GM23338 (cell line): ENCODE measurements around the gene HACD3. TPM values are rescaled to one million over a fixed set of nuclear protein-coding genes. Genes with fewer than 3 reads are reported as not detected.
"Not testable (repeated sequence)": the region's sequence is repeated elsewhere in the genome, so short reads cannot be mapped to it uniquely, and the experiment has no call there.

ENCODE experiments used
- ATAC-seq: fragments of 200-7000 bp; cut with Tn5 transposase; 3 replicates; pipeline ENCODE4 v1.9.1; 2020
- DNase-seq: peaks from one replicate; pipeline ENCODE4 v3.0.0-alpha.2; 2015; ENCODE audit warnings: low spot score
- H2AFZ ChIP-seq: fragments of 200-600 bp; sonication (generic); 2 replicates; pipeline ENCODE4 v1.8.0; 2016; ENCODE audit warnings: antibody characterized with exemption, mild to moderate bottlenecking, moderate library complexity
- H3F3A ChIP-seq: fragments of 200-600 bp; sonication (generic); replicated peaks from 2 replicates; pipeline ENCODE4 v1.8.0; 2017; ENCODE audit warnings: antibody characterized with exemption, mixed run types, low read depth
- H3K27ac ChIP-seq: fragments of 200-600 bp; sonication (generic); 2 replicates; pipeline ENCODE4 v1.6.1; 2016; ENCODE audit warnings: low read depth
- H3K27me3 ChIP-seq: fragments of 200-600 bp; sonication (generic); 2 replicates; pipeline ENCODE4 v1.8.0; 2016; ENCODE audit warnings: mild to moderate bottlenecking, mixed run types, moderate library complexity; ENCODE audit not compliant: insufficient read depth
- H3K36me3 ChIP-seq: fragments of 200-600 bp; sonication (generic); 2 replicates; pipeline ENCODE4 v1.8.0; 2016; ENCODE audit warnings: mild to moderate bottlenecking; ENCODE audit not compliant: insufficient read depth
- H3K4me1 ChIP-seq: fragments of 200-600 bp; sonication (generic); 2 replicates; pipeline ENCODE4 v1.8.0; 2016; ENCODE audit warnings: mild to moderate bottlenecking, moderate library complexity; ENCODE audit not compliant: insufficient read depth
- H3K4me2 ChIP-seq: fragments of 200-600 bp; sonication (generic); 2 replicates; pipeline ENCODE4 v1.7.1; 2017; ENCODE audit warnings: mixed run types
- H3K4me3 ChIP-seq: fragments of 200-600 bp; sonication (generic); 2 replicates; pipeline ENCODE4 v1.6.1; 2016; ENCODE audit warnings: mixed run types
- H3K79me2 ChIP-seq: fragments of 200-600 bp; sonication (generic); replicated peaks from 2 replicates; pipeline ENCODE4 v1.8.0; 2017; ENCODE audit warnings: mild to moderate bottlenecking; ENCODE audit not compliant: insufficient read depth
- H3K9me2 ChIP-seq: fragments of 200-600 bp; sonication (generic); 2 replicates; pipeline ENCODE4 v1.8.0; 2017; ENCODE audit not compliant: insufficient read depth
- H4K20me1 ChIP-seq: fragments of 200-600 bp; sonication (generic); replicated peaks from 2 replicates; pipeline ENCODE4 v1.8.0; 2017; ENCODE audit warnings: mild to moderate bottlenecking; ENCODE audit not compliant: insufficient read depth
- H3K27ac Mint-ChIP-seq: 2 replicates; pipeline ENCODE4 v1.8.0; 2020; ENCODE audit warnings: inconsistent platforms, mild to moderate bottlenecking, moderate library complexity, mixed read lengths
- H3K27me3 Mint-ChIP-seq: 3 replicates; pipeline ENCODE4 v1.8.0; 2022; ENCODE audit warnings: low read depth, mild to moderate bottlenecking, moderate library complexity, mixed read lengths, inconsistent platforms; ENCODE audit not compliant: insufficient read depth, poor library complexity
- H3K36me3 Mint-ChIP-seq: 3 replicates; pipeline ENCODE4 v1.8.0; 2021; ENCODE audit warnings: low read depth, mild to moderate bottlenecking, inconsistent platforms, moderate library complexity, mixed read lengths
- H3K4me1 Mint-ChIP-seq: 3 replicates; pipeline ENCODE4 v1.8.0; 2020; ENCODE audit warnings: mild to moderate bottlenecking, inconsistent platforms, mixed read lengths
- H3K4me3 Mint-ChIP-seq: 3 replicates; pipeline ENCODE4 v1.8.0; 2021; ENCODE audit warnings: moderate library complexity, mild to moderate bottlenecking, inconsistent platforms, mixed read lengths
- H3K9me3 Mint-ChIP-seq: 3 replicates; pipeline ENCODE4 v1.8.0; 2020; ENCODE audit warnings: moderate library complexity, mild to moderate bottlenecking, inconsistent platforms, mixed read lengths
- CREB1 ChIP-seq: fragments of 250-450 bp; sonication (Bioruptor Pico); IDR thresholded peaks from 2 replicates; pipeline ENCODE4 v1.5.0; 2020; ENCODE audit warnings: low read depth, mild to moderate bottlenecking, moderate library complexity
- EZH2 ChIP-seq: fragments of 200-600 bp; sonication (generic); IDR thresholded peaks from one replicate; pipeline ENCODE4 v1.8.0; 2017; ENCODE audit warnings: antibody characterized with exemption, mild to moderate bottlenecking, low read depth; ENCODE audit not compliant: unreplicated experiment
- JUNB ChIP-seq: IDR thresholded peaks from one replicate; pipeline ENCODE4 v1.6.1; 2016; ENCODE audit warnings: antibody characterized with exemption; ENCODE audit not compliant: unreplicated experiment
- NANOG ChIP-seq: IDR thresholded peaks from 2 replicates; pipeline ENCODE4 v1.6.1; 2016; ENCODE audit warnings: antibody characterized with exemption, borderline replicate concordance
- ZNF114 ChIP-seq: fragments of 250-450 bp; sonication (Bioruptor Pico); IDR thresholded peaks from 2 replicates; pipeline ENCODE4 v1.5.0; 2020; ENCODE audit warnings: mild to moderate bottlenecking, moderate library complexity
- ZNF331 ChIP-seq: fragments of 250-450 bp; sonication (Bioruptor Pico); IDR thresholded peaks from 2 replicates; pipeline ENCODE4 v1.5.0; 2020; ENCODE audit warnings: low read depth, mild to moderate bottlenecking, moderate library complexity
- polyA plus RNA-seq: library from polyadenylated mRNA; unstranded; fragments of >200 nt; fragmentation: Nextera tagmentation; extraction: Ambion mirVana; gene quantifications from 2 replicates; pipeline ENCODE4 v1.2.1, GENCODE V29; 2016
- total RNA-seq: library from RNA; depleted of rRNA; stranded (reverse); fragments of >200 nt; shearing (Covaris generic); gene quantifications from 2 replicates; pipeline ENCODE4 v1.2.3, GENCODE V29; 2014
- TF ChIP-seq, protein P1 (sequence below): IDR thresholded peaks from 2 replicates; pipeline ENCODE4 v1.6.1; 2016; ENCODE audit warnings: antibody characterized with exemption
- TF ChIP-seq, protein P2 (sequence below): IDR thresholded peaks from one replicate; pipeline ENCODE4 v1.6.1; 2018; ENCODE audit warnings: antibody characterized with exemption; ENCODE audit not compliant: unreplicated experiment
- TF ChIP-seq, protein P3 (sequence below), 2 experiments: fragments of 200-600 bp in 1 of 2; sonication (generic) in 1 of 2; conservative IDR thresholded peaks; 2 replicates each; pipeline versions ENCODE4 v1.5.1 to v1.6.1; 2016 to 2017; ENCODE audit warnings: antibody characterized with exemption in 2 of 2, low read depth in 2 of 2, mild to moderate bottlenecking in 2 of 2, moderate library complexity in 1 of 2
- TF ChIP-seq, protein P4 (sequence below): fragments of 250-450 bp; sonication (Bioruptor Pico); IDR thresholded peaks from 2 replicates; pipeline ENCODE4 v1.5.0; 2020; ENCODE audit warnings: mild to moderate bottlenecking, moderate library complexity

The HACD3 gene
- total and polyA plus RNA-seq, 2 experiments from 2014 or later: 123 to 131 TPM

DNA sequence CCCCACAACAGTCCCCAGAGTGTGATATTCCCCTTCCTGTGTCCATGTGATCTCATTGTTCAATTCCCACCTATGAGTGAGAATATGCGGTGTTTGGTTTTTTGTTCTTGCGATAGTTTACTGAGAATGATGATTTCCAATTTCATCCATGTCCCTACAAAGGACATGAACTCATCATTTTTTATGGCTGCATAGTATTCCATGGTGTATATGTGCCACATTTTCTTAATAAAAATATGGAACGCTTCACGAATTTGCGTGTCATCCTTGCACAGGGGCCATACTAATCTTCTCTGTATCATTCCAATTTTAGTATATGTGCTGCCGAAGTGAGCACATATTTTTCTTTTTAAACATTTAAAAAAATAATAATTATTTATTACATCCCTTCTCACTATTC lies 22.6 kb downstream of the HACD3 start:
- Mint-ChIP-seq H3K4me1 (peaks cover 14% of the 10 kb centered on the region), H3K36me3 (peaks cover 51% of the 10 kb centered on the region)
- not testable (repeated sequence) for H3K27ac ChIP-seq, H3K9me3 Mint-ChIP-seq, H3K4me3 ChIP-seq, H3K4me2 ChIP-seq, H2AFZ ChIP-seq, DNase-seq, H3K4me1 ChIP-seq, H3K36me3 ChIP-seq, H3K4me3 Mint-ChIP-seq, H3F3A ChIP-seq, H3K9me2 ChIP-seq, H3K27me3 Mint-ChIP-seq, H3K27me3 ChIP-seq, ATAC-seq, H3K27ac Mint-ChIP-seq
- H4K20me1 ChIP-seq: peaks cover 52% of the 10 kb centered on the region
- H3K79me2 ChIP-seq: peaks cover 68% of the 10 kb centered on the region

DNA sequence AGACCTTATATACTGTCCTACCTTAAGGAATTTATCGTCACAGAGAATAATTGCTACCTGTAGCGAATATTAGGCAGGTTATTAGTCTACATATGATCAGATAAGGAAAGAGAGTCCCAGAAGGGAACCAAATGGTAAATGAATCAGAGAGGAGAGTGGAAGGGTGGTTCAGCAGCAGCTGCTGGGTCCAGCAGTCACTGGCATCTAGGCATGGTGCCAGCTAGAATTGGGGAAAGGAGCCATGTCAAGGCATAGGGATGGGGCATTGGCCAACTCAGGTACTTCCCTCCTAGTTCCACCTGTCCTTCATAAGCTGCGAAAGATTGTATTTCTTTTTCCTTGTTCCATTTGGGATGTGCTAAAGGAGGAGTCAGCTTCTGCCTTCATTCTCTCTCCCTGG lies 23.4 kb downstream of the HACD3 start:
- Mint-ChIP-seq H3K36me3 (peaks cover 59% of the 10 kb centered on the region), H3K4me3 (no peak overlapping the region), H3K4me1 (peaks cover 14% of the 10 kb centered on the region), H3K27ac (no peak overlapping the region), H3K9me3 (no peaks in the 10 kb centered on the region), H3K27me3 (no peaks in the 10 kb centered on the region)
- H3K36me3 ChIP-seq: peaks cover 12% of the 10 kb centered on the region
- no peak overlapping the region for H3K4me3 ChIP-seq
- peaks cover 55% of the 10 kb centered on the region for H4K20me1 ChIP-seq
- no peak overlapping the region for H3K27ac ChIP-seq
- no peaks in the 10 kb centered on the region; the same call in 1 of the 2 replicates for H3K9me2 ChIP-seq
- no peak for DNase-seq
- no peak overlapping the region for H2AFZ ChIP-seq
- peaks cover 4% of the 10 kb centered on the region; the same call in 1 of the 2 replicates for H3F3A ChIP-seq
- no peak for ATAC-seq
- H3K79me2 ChIP-seq: peaks cover 65% of the 10 kb centered on the region
- no peak overlapping the region for H3K4me2 ChIP-seq
- peaks cover 9% of the 10 kb centered on the region; the same call in 1 of the 2 replicates for H3K4me1 ChIP-seq
- H3K27me3 ChIP-seq: no peaks in the 10 kb centered on the region
- TF ChIP-seq ZNF331 (CRISPR knock-in tag): no peak
- TF ChIP-seq, protein P1, sequence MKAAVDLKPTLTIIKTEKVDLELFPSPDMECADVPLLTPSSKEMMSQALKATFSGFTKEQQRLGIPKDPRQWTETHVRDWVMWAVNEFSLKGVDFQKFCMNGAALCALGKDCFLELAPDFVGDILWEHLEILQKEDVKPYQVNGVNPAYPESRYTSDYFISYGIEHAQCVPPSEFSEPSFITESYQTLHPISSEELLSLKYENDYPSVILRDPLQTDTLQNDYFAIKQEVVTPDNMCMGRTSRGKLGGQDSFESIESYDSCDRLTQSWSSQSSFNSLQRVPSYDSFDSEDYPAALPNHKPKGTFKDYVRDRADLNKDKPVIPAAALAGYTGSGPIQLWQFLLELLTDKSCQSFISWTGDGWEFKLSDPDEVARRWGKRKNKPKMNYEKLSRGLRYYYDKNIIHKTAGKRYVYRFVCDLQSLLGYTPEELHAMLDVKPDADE: no peak
- TF ChIP-seq ZNF114 (CRISPR knock-in tag): no peak
- TF ChIP-seq NANOG: no peak
- TF ChIP-seq, protein P2, sequence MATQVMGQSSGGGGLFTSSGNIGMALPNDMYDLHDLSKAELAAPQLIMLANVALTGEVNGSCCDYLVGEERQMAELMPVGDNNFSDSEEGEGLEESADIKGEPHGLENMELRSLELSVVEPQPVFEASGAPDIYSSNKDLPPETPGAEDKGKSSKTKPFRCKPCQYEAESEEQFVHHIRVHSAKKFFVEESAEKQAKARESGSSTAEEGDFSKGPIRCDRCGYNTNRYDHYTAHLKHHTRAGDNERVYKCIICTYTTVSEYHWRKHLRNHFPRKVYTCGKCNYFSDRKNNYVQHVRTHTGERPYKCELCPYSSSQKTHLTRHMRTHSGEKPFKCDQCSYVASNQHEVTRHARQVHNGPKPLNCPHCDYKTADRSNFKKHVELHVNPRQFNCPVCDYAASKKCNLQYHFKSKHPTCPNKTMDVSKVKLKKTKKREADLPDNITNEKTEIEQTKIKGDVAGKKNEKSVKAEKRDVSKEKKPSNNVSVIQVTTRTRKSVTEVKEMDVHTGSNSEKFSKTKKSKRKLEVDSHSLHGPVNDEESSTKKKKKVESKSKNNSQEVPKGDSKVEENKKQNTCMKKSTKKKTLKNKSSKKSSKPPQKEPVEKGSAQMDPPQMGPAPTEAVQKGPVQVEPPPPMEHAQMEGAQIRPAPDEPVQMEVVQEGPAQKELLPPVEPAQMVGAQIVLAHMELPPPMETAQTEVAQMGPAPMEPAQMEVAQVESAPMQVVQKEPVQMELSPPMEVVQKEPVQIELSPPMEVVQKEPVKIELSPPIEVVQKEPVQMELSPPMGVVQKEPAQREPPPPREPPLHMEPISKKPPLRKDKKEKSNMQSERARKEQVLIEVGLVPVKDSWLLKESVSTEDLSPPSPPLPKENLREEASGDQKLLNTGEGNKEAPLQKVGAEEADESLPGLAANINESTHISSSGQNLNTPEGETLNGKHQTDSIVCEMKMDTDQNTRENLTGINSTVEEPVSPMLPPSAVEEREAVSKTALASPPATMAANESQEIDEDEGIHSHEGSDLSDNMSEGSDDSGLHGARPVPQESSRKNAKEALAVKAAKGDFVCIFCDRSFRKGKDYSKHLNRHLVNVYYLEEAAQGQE: no peak
- TF ChIP-seq, protein P3, sequence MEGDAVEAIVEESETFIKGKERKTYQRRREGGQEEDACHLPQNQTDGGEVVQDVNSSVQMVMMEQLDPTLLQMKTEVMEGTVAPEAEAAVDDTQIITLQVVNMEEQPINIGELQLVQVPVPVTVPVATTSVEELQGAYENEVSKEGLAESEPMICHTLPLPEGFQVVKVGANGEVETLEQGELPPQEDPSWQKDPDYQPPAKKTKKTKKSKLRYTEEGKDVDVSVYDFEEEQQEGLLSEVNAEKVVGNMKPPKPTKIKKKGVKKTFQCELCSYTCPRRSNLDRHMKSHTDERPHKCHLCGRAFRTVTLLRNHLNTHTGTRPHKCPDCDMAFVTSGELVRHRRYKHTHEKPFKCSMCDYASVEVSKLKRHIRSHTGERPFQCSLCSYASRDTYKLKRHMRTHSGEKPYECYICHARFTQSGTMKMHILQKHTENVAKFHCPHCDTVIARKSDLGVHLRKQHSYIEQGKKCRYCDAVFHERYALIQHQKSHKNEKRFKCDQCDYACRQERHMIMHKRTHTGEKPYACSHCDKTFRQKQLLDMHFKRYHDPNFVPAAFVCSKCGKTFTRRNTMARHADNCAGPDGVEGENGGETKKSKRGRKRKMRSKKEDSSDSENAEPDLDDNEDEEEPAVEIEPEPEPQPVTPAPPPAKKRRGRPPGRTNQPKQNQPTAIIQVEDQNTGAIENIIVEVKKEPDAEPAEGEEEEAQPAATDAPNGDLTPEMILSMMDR (conservative IDR thresholded peaks at IDR 0.05; ENCODE audit: low read depth in 2 of 2): no peak
- TF ChIP-seq EZH2: no peak
- no peak for TF ChIP-seq CREB1
- no peak for TF ChIP-seq JUNB
- TF ChIP-seq, protein P4, sequence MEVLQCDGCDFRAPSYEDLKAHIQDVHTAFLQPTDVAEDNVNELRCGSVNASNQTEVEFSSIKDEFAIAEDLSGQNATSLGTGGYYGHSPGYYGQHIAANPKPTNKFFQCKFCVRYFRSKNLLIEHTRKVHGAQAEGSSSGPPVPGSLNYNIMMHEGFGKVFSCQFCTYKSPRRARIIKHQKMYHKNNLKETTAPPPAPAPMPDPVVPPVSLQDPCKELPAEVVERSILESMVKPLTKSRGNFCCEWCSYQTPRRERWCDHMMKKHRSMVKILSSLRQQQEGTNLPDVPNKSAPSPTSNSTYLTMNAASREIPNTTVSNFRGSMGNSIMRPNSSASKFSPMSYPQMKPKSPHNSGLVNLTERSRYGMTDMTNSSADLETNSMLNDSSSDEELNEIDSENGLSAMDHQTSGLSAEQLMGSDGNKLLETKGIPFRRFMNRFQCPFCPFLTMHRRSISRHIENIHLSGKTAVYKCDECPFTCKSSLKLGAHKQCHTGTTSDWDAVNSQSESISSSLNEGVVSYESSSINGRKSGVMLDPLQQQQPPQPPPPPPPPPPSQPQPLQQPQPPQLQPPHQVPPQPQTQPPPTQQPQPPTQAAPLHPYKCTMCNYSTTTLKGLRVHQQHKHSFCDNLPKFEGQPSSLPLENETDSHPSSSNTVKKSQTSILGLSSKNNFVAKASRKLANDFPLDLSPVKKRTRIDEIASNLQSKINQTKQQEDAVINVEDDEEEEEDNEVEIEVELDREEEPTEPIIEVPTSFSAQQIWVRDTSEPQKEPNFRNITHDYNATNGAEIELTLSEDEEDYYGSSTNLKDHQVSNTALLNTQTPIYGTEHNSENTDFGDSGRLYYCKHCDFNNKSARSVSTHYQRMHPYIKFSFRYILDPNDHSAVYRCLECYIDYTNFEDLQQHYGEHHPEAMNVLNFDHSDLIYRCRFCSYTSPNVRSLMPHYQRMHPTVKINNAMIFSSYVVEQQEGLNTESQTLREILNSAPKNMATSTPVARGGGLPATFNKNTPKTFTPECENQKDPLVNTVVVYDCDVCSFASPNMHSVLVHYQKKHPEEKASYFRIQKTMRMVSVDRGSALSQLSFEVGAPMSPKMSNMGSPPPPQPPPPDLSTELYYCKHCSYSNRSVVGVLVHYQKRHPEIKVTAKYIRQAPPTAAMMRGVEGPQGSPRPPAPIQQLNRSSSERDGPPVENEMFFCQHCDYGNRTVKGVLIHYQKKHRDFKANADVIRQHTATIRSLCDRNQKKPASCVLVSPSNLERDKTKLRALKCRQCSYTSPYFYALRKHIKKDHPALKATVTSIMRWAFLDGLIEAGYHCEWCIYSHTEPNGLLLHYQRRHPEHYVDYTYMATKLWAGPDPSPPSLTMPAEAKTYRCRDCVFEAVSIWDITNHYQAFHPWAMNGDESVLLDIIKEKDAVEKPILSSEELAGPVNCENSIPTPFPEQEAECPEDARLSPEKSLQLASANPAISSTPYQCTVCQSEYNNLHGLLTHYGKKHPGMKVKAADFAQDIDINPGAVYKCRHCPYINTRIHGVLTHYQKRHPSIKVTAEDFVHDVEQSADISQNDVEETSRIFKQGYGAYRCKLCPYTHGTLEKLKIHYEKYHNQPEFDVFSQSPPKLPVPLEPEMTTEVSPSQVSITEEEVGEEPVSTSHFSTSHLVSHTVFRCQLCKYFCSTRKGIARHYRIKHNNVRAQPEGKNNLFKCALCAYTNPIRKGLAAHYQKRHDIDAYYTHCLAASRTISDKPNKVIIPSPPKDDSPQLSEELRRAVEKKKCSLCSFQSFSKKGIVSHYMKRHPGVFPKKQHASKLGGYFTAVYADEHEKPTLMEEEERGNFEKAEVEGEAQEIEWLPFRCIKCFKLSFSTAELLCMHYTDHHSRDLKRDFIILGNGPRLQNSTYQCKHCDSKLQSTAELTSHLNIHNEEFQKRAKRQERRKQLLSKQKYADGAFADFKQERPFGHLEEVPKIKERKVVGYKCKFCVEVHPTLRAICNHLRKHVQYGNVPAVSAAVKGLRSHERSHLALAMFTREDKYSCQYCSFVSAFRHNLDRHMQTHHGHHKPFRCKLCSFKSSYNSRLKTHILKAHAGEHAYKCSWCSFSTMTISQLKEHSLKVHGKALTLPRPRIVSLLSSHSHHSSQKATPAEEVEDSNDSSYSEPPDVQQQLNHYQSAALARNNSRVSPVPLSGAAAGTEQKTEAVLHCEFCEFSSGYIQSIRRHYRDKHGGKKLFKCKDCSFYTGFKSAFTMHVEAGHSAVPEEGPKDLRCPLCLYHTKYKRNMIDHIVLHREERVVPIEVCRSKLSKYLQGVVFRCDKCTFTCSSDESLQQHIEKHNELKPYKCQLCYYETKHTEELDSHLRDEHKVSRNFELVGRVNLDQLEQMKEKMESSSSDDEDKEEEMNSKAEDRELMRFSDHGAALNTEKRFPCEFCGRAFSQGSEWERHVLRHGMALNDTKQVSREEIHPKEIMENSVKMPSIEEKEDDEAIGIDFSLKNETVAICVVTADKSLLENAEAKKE (CRISPR knock-in tag): no peak
